Endothelial cell (in vitro differentiated cells): ENCODE data around the gene CCL20. TPM values are rescaled to one million over a fixed set of nuclear protein-coding genes. Genes with fewer than 3 reads are reported as not detected.

Source experiments
- DNase-seq: peaks from one replicate; pipeline ENCODE4 v3.0.0; 2021; ENCODE audit warnings: low spot score
- H3K27ac Mint-ChIP-seq: one replicate; pipeline ENCODE4 v1.8.0; 2021; ENCODE audit warnings: mixed read lengths, inconsistent platforms; ENCODE audit not compliant: unreplicated experiment
- H3K27me3 Mint-ChIP-seq: one replicate; pipeline ENCODE4 v1.8.0; 2021; ENCODE audit warnings: mild to moderate bottlenecking, moderate library complexity, mixed read lengths, inconsistent platforms; ENCODE audit not compliant: unreplicated experiment
- H3K36me3 Mint-ChIP-seq: one replicate; pipeline ENCODE4 v1.8.0; 2021; ENCODE audit warnings: mild to moderate bottlenecking, low read depth, mixed read lengths, inconsistent platforms; ENCODE audit not compliant: unreplicated experiment
- H3K4me1 Mint-ChIP-seq: one replicate; pipeline ENCODE4 v1.8.0; 2021; ENCODE audit warnings: mild to moderate bottlenecking, mixed read lengths, inconsistent platforms; ENCODE audit not compliant: unreplicated experiment
- H3K4me3 Mint-ChIP-seq: one replicate; pipeline ENCODE4 v1.8.0; 2021; ENCODE audit warnings: mild to moderate bottlenecking, mixed read lengths, inconsistent platforms; ENCODE audit not compliant: unreplicated experiment
- H3K9me3 Mint-ChIP-seq: one replicate; pipeline ENCODE4 v1.8.0; 2021; ENCODE audit warnings: mixed read lengths, inconsistent platforms; ENCODE audit not compliant: unreplicated experiment
- CTCF ChIP-seq: fragments of 200-600 bp; sonication (generic); IDR thresholded peaks from one replicate; pipeline ENCODE4 v1.5.0; 2021; ENCODE audit warnings: antibody characterized with exemption; ENCODE audit not compliant: unreplicated experiment
- total RNA-seq: library from RNA; stranded (reverse); fragmentation: NEBNext Ultra II Directional; extraction: Animal tissue kit (Norgen Biotek cat#: 25700); gene quantifications from one replicate; pipeline ENCODE4 v1.2.1, GENCODE V29; 2021; ENCODE audit not compliant: unreplicated experiment

The CCL20 gene
- total RNA-seq, 1 donor from 2014 or later = not detected

GRCh38 chr2:227862227-227862740 is 48.6 kb downstream of the CCL20 start:
- Mint-ChIP-seq H3K36me3 (peaks cover 4% of the 10 kb centered on the region), H3K4me1 (peaks cover 12% of the 10 kb centered on the region), H3K27me3 (no peaks in the 10 kb centered on the region), H3K9me3 (no peaks in the 10 kb centered on the region), H3K4me3 (no peak overlapping the region), H3K27ac (no peak overlapping the region)
- peak; percentile 81 for TF ChIP-seq CTCF
- DNase-seq = peak; percentile 25

GRCh38 chr2:227862741-227863588 is 49.3 kb downstream of the CCL20 start:
- no peak overlapping the region for H3K27ac Mint-ChIP-seq
- no peaks in the 10 kb centered on the region for H3K27me3 Mint-ChIP-seq
- no peak for TF ChIP-seq CTCF
- DNase-seq = no peak
- peaks cover 10% of the 10 kb centered on the region for H3K4me1 Mint-ChIP-seq
- H3K36me3 Mint-ChIP-seq = peaks cover 4% of the 10 kb centered on the region
- no peaks in the 10 kb centered on the region for H3K9me3 Mint-ChIP-seq
- H3K4me3 Mint-ChIP-seq = no peak overlapping the region

GRCh38 chr2:227864161-227864756 is 50.6 kb downstream of the CCL20 start:
- Mint-ChIP-seq H3K27ac (no peak overlapping the region), H3K36me3 (peaks cover 4% of the 10 kb centered on the region), H3K9me3 (no peaks in the 10 kb centered on the region), H3K4me1 (peaks cover 15% of the 10 kb centered on the region), H3K4me3 (no peak overlapping the region), H3K27me3 (no peaks in the 10 kb centered on the region)
- DNase-seq = no peak
- no peak for TF ChIP-seq CTCF

GRCh38 chr2:227865291-227865690 is 51.6 kb downstream of the CCL20 start:
- no peaks in the 10 kb centered on the region for H3K9me3 Mint-ChIP-seq
- TF ChIP-seq CTCF = no peak
- DNase-seq = no peak

More at GRCh38 chr2:227865291-227865690, 51.6 kb downstream of the CCL20 start:
- H3K4me1 Mint-ChIP-seq = peaks cover 18% of the 10 kb centered on the region
- peaks cover 4% of the 10 kb centered on the region for H3K36me3 Mint-ChIP-seq
- no peak overlapping the region for H3K4me3 Mint-ChIP-seq
- peaks cover 2% of the 10 kb centered on the region for H3K27me3 Mint-ChIP-seq
- no peak overlapping the region for H3K27ac Mint-ChIP-seq

Other genes starting within 250 kb of the CCL20 start
- not detected for gene SCYGR2, start 214.9 kb upstream of the CCL20 start, total RNA-seq
- gene SCYGR3, start 199.0 kb upstream of the CCL20 start, total RNA-seq = not detected
- gene SCYGR4, start 196.3 kb upstream of the CCL20 start, total RNA-seq = not detected
- not detected for gene SCYGR5, start 147.0 kb upstream of the CCL20 start, total RNA-seq
- gene SLC19A3, start 95.8 kb upstream of the CCL20 start, total RNA-seq = 0.62 TPM
- not detected for gene SCYGR6, start 89.1 kb upstream of the CCL20 start, total RNA-seq
- not detected for gene SCYGR7, start 85.5 kb upstream of the CCL20 start, total RNA-seq
- not detected for gene SCYGR8, start 67.9 kb upstream of the CCL20 start, total RNA-seq
- gene DAW1, start 57.8 kb downstream of the CCL20 start, total RNA-seq = 1.6 TPM